GM19240 (cell line): ENCODE measurements around the gene TMEM167B.
"Not testable (repeated sequence)": the region's sequence is repeated elsewhere in the genome, so short reads cannot be mapped to it uniquely, and the experiment has no call there.

Experiments used
- DNase-seq: peaks from one replicate; pipeline ENCODE4 v3.0.0; 2011; ENCODE audit warnings: low spot score; ENCODE audit not compliant: insufficient read length

Gene TMEM167B

DNA sequence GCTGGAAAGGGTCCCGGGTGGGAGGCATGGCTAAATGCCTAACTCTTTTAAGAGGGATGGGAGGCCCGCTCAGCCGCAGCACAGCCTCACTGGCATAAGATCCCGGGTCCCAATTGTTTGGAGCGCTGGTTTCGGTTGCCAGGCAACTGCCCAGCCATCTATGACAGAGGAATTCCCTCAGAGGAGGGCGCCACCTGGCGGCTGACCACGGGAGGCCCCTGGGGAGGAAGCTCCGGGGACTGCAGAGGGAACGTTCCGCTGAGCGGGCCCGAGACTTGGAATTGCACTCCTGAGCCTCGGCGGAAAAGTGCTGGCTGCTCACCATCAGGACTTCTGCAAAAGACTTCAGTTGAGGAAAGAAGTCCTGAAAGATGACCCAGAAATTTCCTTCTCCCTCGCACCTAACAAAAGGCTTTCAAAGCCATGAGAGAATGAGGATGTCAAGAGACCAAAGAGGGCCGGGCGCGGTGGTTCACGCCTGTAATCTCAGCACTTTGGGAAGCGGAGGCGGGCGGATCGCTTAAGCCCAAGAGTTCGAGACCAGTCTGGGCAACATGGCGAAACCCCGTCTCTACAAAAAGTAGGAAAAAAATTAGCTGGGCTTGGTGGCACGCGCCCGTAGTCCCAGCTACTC is 22.2 kb downstream of the TMEM167B start:
- peak; percentile 45 for DNase-seq

DNA sequence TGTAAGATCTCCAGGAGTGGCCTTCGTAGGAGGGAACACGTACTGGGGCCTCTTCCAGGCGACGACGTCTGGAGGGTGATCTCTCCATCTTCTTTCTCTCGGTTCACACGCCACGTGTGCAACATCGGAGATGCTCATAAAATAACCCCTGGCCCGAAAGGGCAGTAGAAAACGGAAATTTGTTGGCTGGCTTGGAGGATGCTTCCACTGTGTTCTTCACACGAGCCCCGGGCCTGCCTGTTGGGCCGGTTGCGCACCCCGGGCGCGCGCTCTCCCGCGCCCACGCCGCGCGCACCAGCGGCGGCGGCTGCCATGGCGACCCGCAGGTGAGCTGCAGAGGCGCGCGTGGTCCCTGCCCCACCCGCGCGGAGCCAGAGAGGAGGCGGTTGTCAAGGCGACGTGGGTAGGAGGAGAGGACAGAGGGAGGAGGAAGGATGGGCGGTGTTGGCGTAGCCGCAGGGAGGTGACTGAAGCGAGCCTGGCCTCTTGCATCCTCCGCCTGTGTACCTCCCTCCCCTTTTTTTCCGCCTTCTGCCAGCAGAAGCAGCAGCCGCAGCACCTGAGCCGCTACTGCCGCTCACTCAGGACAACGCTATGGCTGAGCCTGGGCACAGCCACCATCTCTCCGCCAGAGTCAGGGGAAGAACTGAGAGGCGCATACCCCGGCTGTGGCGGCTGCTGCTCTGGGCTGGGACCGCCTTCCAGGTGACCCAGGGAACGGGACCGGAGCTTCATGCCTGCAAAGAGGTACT is 23.2 kb downstream of the TMEM167B start, which contains the start of gene ELAPOR1:
TSS of gene ELAPOR1 (plus strand) at position 526 of the 752 bp plus-strand sequence. CDS start at position 595, 69 bp downstream.
- DNase-seq = peak; percentile 20

DNA sequence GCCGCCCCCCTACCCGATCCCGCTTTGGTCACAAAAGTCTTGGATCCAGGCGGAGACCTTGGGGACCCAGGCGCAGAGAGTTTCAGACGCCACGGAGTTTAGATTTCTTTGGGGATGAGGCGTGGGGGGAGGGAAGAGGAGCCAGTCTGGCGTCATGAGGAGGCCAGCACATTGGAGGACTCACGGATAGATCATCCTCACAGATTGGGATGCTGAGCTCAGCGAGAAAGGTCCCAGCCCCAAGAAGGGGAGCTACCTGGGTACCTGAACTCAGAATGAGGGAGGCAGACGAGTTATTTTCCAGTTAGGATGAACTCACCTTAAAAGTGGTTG is 23.7 kb downstream of the TMEM167B start:
- no peak for DNase-seq

DNA sequence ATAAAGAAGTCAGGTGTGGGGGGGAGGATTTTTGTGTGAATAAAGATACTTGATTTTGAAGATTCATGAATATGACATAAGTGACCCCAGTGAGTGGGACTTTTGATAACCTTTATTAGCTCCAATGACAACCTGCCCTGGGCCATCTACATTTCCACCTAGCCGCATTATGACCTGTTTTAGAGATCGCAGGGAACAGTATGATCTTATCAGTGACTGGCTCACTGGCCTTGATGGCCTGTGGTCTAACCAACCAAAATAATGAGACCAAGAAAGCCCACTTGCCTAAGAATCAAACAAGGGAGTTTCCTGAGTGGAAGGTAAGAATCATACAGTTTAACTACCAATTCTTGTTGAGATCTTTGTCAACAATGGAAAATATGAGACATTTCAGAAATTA is 25.1 kb downstream of the TMEM167B start:
- no peak for DNase-seq

DNA sequence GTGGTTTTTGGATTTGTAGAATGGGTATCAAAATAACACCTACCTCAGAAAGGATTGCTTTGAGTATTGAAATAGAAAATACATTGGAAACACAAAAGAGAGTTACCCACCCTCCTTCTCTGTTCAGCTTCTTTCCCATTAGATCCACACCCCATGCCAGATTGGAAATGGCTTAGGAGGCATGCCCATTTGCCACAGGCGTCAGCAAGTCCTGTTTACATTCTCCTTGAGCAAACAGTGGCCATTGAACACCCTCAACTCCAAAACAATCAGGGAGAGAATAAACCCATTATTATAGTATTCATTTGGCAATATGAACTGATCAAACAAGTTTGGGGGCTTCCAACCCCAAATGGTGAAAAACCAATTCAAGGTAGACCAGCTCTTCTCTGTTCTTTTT is 25.7 kb downstream of the TMEM167B start:
- DNase-seq = no peak

DNA sequence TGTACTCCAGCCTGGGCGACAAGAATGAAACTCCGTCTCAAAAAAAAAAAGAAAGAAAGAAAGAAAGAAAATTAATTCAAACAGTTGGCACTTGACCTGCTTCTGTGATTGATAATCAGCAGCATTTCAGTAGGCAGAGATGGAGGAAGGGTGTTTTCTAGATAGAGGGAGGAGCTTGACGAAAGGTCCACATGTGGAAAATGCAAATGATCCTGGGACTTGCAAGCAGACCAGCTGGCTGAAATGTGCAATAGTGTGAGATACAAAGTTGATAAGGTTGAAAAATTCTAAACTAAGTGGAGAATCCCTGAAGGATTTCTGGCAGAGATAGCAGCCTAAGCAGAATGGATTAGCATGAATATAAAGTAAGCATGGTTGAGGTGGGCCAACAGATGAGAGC is 27.5 kb downstream of the TMEM167B start:
- DNase-seq = no peak

DNA sequence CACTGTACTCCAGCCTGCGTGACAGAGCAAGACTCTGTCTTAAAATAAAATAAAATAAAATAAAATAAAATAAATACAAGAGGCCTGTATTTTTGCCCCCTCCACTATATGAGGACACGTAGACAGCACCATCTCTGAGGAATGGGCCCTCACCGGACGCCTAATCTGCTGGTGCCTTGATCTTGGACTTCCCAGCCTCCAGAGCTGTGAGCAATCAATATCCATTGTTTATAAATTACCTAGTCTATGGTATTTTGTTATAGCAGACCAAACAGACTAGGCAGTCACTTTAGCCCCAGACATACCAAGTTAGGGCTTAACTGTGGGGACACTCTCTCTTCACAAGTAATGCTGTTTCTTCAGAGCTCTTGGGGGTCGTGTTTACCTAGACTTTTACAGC is 29.8 kb downstream of the TMEM167B start:
- DNase-seq = no peak

DNA sequence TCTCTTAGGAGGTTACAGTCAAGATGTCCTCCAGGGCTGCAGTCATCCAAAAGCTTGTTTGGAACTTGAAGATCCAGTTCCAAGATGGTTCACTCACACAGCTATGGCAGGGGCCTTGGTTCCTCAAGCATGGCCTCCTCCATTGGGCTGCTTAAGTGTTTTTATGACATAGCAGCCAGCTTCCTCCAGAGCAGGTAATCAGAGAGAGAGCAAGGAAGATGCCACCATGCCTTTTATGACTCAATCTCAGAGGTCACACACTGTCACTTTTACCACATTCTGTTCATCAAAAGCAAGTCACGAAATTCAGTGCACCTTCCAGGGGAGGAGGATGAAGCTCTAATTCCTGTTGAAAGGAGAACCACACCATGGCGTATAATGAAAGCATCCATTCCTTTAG is 40.5 kb downstream of the TMEM167B start:
- DNase-seq = no peak

DNA sequence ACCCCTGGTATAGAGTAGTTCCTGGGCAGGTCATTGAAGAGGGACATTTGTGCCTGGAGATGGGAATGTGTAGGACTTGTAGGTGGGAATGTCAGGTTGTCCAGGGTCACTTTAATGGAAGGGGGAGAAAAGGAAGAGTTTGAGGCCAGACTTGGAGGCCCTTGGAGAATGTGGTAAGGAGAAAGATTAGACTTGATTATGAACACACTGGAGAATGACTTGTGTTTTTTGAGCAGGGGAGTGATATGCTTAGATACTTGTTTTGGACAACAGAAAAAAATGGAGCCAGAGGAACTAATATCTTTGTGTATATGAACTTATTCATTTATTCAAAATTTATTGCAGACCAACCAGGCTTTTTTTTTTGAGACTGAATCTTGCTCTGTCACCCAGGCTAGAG is 41.2 kb downstream of the TMEM167B start:
- DNase-seq = no peak

DNA sequence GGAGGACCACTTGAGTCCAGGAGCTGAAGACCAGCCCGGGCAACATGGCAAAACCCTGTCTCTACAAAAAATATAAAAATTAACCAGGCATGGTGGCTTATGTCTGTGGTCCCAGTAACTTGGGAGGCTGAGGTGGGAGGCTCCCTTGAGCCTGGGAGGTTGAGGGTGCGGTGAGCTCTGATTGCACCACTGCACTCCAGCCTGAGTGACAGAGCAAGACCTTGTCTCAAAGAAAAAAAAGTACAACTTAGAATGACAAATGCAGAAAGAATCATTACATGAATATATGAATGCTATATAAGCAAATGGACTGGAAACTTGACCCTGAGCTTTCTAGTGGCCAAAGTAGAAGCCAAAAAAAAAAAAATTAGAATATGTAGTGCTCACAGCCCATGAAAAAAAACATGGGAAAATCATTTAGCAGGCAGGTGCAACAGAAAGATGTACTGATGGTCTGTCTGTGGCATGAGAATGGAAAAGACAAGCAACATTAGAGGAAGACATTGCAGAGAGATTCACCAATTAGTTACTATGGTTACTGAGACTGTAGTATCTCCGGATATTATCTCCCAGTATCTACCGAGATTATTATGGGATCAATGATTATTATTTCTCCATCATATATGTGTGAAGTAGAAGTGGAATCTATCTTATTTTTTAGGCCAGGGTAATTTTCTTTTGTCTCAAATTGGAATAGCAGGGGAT is 42.6 kb downstream of the TMEM167B start:
- DNase-seq = no peak

DNA sequence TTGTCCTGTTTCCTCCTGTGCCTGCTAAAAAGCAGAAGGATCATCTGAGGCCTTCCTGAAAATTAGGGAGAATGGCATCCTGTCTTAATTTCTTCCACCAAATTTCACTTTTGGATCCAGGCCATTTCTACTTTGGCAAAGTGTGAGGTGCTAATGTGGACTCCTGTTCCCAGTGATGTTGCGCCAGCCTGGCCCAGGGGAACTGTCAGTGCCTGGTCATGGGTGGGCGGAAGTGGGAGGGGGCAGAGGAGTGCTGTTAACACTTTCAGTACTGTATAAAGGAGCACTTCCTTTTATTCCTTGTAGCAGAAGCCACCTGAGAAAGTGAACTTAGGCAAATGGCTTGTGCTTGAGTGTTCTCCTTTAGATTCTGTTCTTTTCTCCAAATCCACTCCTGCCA is 43.3 kb downstream of the TMEM167B start:
- DNase-seq = no peak

DNA sequence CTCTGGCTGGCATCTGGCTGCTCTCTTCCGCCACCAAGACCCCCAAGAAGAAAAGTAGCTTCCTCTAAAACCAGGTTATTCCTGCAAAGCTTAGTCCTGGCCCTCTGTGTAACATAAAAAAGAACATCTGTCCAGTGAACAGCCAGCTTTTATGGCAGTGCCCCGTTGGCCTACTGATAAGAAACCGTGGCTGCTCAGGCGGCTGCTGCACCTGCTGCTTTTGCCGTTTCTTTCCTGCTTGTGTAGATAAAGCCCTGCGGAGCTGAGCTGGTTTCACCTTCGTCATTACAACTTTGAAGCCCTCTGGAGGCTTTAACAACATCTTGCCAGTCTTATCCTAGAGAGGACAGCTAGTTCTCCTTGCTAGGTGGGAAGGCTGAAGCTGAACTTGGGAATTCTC is 43.9 kb downstream of the TMEM167B start:
- no peak for DNase-seq

DNA sequence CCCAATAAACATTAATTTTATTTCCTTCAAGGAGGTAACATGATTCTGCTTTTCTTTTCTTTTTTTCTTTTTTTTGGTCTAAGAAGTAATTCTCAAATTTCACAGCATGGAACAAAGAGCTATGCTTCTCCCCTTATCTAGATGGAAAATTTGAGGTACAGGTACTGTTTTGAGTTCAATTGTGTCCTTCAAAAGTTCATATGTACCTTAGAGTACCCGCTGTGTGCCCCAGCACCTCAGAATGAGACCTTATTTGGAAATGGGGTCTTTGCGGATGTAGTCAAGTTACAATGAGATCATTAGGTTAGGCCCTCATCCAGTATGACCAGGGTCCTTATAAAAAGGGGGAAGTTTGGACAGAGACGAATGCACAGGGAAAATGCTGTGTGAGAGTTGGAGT is 45.4 kb downstream of the TMEM167B start:
- no peak for DNase-seq

DNA sequence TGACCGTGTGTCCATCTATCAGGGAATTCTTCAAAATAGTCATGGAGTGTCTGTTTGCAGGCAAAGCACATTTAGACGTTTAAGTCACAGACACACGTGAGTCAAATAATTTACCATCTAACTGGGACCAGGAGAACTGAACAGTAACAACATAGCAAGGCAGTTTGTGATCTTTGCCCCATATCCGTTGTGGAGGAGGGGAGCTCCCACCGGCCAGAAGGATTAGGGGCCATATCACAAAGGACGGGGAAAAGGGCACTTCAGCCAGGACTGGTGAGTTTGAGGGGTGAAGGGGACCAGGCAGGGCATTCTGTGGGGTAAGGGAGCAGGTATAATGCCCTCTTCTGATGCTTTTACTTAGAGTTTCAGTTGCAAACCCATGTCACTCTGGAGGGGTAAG is 46.2 kb downstream of the TMEM167B start:
- DNase-seq = no peak

DNA sequence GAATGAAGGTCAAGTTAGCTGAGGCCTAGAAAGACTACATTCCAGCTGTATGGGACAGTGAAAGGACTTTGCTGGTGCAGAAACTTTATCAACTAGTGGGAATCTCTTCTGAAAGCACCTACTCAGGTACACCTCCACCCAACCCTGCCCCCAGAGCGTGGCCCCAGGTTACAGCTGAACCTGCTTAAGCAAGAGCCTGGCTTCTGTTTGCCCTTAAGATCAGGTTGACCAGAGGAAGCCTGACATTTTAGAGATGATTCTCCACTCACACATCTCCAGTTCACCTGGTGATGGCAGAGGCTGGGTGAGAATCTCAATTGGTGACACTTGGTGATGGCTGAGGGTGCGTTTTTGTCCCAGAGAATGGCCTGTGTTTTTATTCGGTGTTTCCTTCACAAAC is 47.4 kb downstream of the TMEM167B start:
- DNase-seq = no peak

DNA sequence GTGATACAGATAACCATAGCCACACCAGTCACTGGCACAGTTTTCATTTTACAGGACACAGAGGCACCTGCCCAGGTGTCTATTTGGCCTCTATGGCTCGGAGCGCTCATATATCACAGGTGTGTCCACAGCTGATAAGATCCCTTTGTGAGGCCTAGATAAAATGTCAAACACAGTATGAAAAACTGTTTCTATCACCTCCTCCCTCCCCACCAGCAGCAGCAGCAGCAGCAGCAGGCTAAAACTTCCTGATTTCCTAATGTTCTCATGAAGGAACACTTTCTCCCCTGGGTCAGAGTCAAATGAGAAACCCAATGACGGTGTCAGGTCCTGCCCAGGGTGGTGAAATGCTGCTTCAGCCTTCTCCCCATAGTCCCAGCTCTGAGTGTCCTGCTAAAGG is 47.8 kb downstream of the TMEM167B start:
- no peak for DNase-seq

DNA sequence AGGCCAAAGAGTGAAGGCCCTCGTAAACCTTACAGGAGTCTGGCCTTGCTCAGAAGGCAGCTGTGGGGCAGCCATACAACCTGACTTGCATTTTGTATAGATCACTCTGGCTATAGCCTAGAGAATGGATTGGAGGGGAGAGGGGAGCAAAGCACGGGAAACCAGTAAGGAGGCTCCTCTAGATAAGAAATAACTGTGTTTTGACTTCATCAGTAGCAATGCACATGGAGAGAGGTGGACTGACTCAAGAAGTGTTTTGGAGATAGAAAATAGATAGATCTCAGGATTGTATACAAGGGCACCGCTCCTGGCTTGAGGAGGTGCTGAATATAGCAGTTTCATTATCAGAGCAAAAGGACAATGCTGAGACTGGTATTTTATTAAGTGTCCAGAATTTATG is 49.8 kb downstream of the TMEM167B start:
- no peak for DNase-seq

DNA sequence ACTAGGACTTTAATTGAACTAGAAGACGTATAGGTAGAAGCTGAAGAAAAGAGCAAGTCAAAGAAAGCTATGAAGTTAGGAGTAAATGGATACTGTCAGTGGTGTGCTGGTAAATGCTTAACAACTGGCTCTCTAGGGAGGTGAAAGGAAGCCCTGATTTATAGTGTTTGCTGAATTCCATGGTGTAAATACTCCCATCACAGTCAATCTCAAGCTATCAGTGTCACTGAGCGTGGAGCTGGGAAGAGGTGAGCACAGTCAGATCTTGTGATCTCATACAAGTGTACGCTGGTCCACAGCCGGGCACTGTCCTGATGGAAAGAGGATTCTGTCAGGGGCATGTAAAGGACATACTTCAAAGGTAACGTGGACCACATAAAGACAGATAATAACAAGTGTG is 51.7 kb downstream of the TMEM167B start:
- DNase-seq = no peak

DNA sequence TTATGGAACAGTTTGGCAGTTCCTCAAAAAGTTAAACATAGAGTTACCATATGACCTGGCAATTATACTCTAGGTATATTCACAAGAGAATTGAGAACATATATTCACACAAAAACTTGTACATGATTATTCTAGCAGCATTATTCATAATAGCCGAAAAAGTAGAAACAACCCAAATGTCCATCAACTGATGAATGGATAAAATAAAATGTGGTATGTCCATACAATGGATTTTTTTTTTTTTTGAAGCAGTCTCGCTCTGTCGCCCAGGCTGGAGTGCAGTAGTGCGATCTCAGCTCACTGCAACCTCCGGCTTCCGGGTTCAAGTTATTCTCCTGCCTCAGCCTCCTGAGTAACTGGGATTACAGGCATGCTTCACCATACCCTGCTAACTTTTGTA is 52.2 kb downstream of the TMEM167B start:
- not testable (repeated sequence) for DNase-seq
